DMS53 treated with DMSO at 0.1 percent for 48 hours (cell line): ENCODE results near the gene AMMECR1.
"Not testable (repeated sequence)": the region's sequence is repeated elsewhere in the genome, so short reads cannot be mapped to it uniquely, and the experiment has no call there.

Experiments used
- DNase-seq: peaks from one replicate; lab custom pipeline; 2025; ENCODE audit not compliant: unreplicated experiment; lab: John Stamatoyannopoulos, UW

AMMECR1 gene

GRCh38 chrX:110258552-110258951 lies 59.3 kb downstream of the AMMECR1 start:
- DNase-seq: no peak

DNA sequence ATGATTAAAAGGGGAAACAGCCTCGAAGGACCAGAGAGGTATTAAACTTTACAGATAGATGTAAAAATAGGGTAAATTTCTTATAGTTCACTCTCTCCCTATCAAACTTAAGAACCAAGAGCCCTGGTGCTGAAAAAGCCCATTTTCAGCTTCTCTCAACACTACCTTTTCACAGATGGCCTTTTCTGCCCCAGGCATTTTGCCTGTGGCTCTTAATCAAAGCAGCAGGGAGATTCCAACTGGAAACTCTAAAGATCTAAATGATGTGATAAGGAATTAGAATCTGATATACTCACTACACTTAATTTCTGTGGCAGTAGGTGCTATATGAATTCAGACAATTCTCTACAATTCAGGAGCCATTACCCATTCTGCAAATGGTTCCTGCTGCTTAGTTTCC lies 60.0 kb downstream of the AMMECR1 start:
- no peak for DNase-seq

DNA sequence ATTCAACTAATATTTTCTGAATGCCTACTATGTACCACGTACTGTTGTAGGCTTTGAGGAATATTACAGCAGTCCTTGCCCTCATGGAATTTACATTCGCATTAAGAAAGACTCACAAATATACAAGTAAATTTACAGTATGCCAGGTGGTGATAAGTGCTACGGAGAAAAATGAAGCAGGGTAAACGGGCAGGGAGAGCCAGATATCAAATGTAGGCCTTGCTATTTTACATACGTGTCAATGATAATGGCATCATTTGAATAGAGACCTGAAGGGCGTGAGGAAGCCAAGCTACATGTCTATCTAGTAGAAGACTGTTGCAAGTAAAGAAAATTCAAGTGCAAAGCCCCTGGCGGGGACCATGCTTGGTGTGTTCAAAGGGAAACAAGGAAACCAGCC lies 65.2 kb downstream of the AMMECR1 start:
- no peak for DNase-seq

DNA sequence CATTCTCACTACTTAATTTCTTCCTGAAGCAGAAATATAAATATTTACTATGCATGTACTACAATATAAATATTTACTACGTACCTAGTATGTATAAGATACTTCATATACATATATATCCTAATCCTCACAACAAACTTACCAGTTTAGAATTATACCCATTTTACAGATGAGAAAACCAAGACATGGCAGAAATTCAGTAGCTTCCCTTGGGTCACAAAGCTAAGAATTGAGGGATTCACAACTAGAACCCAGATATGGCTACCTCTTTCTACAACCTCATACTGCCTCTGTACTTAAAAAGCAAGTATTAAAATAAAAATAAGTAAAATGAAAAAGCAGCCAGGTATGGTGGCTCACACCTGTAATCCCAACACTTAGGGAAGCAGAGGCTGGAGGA lies 65.9 kb downstream of the AMMECR1 start:
- DNase-seq: no peak

GRCh38 chrX:110251526-110251925 lies 66.4 kb downstream of the AMMECR1 start:
- DNase-seq: no peak

DNA sequence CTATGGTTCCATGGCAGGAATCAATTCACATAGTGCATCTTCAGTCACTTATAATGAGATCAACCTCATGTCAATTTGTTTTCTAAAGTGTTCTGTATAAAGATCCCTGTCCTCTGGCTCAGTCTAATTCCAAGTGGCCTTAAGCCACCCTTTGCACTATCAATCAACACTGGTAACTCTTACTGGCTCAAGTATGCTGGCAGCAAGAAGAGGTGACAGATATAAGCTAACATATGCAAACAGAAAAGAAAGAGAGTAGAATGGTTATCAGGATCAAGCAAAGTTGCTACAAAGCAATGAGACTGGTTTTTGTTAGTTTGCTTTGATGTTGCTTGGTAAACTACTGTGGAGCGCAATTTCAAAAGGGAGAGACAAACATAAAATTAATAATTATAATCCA lies 67.0 kb downstream of the AMMECR1 start:
- no peak for DNase-seq

- no peak for DNase-seq
Observed at GRCh38 chrX:110248578-110248977, 69.3 kb downstream of the AMMECR1 start.

DNA sequence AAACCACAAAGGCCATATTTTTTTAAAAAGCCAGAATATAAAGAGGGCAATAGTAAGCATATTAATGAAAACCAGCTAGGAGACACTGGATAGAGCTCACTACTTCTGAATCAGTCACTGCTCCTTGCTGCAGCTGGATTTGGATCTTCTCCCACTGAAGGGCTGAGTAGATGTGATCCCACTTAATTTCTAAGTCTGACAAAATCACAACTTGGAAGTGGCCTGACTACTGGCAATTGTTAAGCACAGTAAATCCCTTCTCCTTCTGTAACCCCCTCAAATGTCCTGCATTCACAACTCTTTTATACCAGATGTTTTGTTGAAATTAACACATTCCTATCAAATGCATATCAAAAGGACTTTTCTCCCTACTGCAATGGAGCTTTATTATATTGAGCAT lies 72.9 kb downstream of the AMMECR1 start:
- DNase-seq: no peak

- DNase-seq: no peak
Observed at GRCh38 chrX:110242371-110242770, 75.5 kb downstream of the AMMECR1 start.

DNA sequence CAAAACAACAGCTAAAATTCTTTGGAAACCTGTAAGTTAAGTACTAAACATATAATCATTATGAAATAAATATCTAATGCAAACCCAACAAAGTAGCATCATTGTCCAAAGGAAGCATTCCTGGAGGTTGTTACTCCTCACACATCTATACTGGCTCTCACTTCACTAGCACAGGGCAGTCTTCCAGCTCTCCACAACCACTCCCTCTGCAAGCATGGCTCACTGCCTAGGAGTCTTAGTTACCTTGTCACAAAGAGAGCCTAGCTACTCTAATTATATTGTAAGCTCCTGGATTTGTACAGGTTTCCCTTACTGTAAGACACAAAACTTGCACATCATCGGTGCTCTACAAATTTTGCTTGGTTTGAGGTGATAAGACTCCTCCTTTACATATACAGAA lies 76.1 kb downstream of the AMMECR1 start:
- no peak for DNase-seq

GRCh38 chrX:110238259-110238658 lies 79.6 kb downstream of the AMMECR1 start:
- DNase-seq: not testable (repeated sequence)

- not testable (repeated sequence) for DNase-seq
Observed at GRCh38 chrX:110231485-110231884, 86.4 kb downstream of the AMMECR1 start.

DNA sequence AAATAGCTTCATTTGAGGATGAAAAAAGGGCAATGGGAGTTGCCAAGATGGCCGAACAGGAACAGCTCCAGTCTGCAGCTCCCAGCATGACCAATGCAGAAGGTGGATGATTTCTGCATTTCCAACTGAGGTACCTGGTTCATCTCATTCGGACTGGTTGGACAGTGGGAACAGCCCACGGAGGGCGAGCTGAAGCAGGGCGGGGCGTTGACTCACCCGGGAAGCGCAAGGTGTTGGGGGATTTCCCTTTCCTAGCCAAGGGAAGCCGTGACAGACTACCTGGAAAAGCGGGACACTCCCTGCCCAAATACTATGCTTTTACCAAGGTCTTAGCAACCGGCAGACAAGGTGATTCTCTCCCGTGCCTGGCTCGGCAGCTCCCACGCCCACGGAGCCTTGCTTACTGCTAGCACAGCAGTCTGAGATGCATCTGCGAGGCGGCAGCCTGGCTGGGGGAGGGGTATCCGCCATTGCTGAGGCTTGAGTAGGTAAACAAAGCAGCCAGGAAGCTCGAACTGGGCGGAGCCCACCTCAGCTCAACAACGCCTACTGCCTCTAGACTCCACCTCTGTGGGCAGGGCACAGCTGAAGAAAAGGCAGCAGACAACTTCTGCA lies 88.3 kb downstream of the AMMECR1 start:
- peak; percentile 63 for DNase-seq

DNA sequence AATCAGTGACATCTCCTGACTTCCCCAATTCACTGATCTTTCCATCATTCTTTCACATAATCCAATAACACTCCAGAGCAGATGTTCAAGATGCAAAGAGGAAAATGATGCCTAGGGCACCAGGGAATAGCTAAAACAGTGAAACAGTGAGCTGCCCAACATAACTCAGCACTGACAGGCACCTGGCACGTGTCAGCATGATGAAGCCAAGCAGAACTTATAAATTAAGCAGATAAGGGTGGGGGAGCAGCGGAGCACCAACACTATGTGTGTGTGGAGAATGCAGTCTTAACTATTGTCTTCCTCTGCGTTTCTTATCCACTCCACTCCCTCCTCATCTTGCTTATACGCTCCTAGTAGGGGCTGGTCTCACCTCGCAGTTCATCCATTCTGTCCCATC lies 89.4 kb downstream of the AMMECR1 start:
- DNase-seq: no peak

DNA sequence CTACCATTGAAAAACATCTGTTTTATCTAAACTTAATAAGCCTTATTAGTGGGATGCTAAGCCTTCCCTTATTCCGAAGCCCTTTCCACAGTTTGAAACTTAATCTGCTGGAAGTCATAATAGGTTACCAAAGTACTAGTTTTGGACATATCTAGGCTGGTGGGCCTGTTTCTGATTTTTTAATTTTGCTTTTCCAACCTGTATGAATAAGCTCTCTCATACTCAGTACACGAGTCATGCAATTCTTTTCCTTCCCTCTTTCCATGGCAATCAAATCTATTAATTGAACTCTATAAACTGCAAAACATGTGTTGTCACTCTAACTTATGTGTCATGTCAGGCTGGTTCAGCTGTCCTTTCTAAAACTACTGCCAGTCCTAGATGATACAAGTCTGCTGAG lies 91.0 kb downstream of the AMMECR1 start:
- no peak for DNase-seq

DNA sequence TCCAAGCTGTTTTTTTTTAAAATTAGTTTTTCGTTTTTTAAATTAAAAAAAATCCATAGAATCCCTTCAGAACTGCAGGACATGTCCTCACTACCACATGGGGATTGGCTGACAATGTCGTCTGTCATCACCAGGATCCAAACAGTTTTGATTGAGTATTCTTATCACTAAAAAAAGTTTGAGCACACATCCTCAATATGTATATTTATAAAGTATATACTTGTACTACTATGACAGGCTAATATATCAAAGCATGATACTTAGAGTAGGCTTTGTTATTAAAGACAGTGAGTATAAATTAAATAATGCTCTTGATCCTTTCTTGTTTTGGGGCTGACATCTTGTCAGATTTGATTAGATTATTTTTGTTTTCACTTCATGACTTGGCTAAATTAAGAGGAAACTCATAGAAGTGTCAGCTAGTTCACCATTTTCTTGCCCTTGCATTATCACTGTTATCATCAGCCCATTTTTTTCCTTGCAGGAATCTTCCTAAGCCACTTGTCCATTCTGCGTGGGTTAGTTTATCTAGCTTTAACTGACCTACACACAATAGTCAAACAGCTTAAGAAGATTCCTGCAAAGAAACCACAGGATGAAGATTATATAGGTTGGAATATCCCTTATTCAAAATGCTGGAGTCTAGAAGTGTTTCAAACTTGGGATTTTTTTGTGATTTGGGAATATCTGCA lies 92.8 kb downstream of the AMMECR1 start:
- no peak for DNase-seq

GRCh38 chrX:110222497-110223257 lies 95.2 kb downstream of the AMMECR1 start:
- no peak for DNase-seq

DNA sequence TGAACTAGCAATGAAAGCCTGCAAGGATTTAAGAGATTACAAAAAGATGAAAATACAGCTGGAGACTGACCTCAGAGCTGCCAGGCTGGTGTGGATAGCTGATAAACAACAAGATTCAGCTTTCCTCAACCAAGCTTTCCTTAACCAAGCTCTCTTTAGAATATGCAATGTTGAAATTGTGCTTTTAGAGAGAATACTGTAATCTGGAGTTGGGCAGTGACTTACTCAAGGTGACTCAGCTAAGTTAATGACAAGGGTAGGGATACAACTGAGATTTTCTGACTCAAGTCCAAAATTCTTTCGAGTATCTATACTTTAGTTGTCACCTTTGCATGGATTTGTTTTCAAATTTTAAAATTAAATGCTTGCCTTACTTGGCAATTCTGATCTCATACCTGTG lies 98.0 kb downstream of the AMMECR1 start:
- DNase-seq: no peak

- DNase-seq: no peak
Observed at GRCh38 chrX:110218591-110218990, 99.3 kb downstream of the AMMECR1 start.

GRCh38 chrX:110216027-110216426 lies 101.9 kb downstream of the AMMECR1 start:
- DNase-seq: no peak

GRCh38 chrX:110215411-110215810 lies 102.5 kb downstream of the AMMECR1 start:
- no peak for DNase-seq

DNA sequence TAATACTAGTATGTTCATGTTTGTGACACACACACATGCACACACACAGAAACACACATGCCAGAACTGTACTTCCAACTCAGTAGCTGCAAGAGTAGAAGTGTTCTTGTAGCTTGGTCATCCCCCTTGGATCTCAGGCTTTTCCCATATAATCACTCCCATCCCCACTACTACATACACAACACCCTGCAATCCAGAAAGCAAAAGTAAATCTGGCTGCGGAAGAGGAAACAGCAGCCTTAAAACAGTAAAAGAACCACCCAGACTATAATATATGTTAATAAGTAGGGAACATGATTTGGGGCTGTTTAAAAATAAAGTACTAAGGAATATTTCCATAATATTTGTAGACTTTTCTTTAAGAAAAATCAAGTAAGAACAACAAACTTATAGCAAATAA lies 103.2 kb downstream of the AMMECR1 start:
- DNase-seq: no peak
